ENCODE measurements around the gene VAMP4.
"Not testable (repeated sequence)": the region's sequence is repeated elsewhere in the genome, so short reads cannot be mapped to it uniquely, and the experiment has no call there.

VAMP4 gene

GRCh38 chr1:171730052-171730451, 11.8 kb downstream of the VAMP4 start:
- Histone ChIP-seq H3K4me3 (ENCODE audit: low read depth in 1 of 2, low read length in 1 of 2) (no peak overlapping the region), H3K27ac (no peak overlapping the region), H3K36me3 (peaks cover 15% of the 10 kb centered on the region), H3K9me3 (no peaks in the 10 kb centered on the region), H3K27me3 (no peaks in the 10 kb centered on the region), H3K4me1 (ENCODE audit: control insufficient read depth in 1 of 2, insufficient read depth in 1 of 2, low read depth in 1 of 2, low read length in 1 of 2) (no peaks in the 10 kb centered on the region)
- TF ChIP-seq, protein P1, sequence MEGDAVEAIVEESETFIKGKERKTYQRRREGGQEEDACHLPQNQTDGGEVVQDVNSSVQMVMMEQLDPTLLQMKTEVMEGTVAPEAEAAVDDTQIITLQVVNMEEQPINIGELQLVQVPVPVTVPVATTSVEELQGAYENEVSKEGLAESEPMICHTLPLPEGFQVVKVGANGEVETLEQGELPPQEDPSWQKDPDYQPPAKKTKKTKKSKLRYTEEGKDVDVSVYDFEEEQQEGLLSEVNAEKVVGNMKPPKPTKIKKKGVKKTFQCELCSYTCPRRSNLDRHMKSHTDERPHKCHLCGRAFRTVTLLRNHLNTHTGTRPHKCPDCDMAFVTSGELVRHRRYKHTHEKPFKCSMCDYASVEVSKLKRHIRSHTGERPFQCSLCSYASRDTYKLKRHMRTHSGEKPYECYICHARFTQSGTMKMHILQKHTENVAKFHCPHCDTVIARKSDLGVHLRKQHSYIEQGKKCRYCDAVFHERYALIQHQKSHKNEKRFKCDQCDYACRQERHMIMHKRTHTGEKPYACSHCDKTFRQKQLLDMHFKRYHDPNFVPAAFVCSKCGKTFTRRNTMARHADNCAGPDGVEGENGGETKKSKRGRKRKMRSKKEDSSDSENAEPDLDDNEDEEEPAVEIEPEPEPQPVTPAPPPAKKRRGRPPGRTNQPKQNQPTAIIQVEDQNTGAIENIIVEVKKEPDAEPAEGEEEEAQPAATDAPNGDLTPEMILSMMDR (IDR thresholded peaks at IDR 0.05) = no peak

- H3K36me3 ChIP-seq = peaks cover 15% of the 10 kb centered on the region
- TF ChIP-seq, protein P1 (IDR thresholded peaks at IDR 0.05) = no peak
Observed at GRCh38 chr1:171727778-171728177, 14.1 kb downstream of the VAMP4 start.

DNA sequence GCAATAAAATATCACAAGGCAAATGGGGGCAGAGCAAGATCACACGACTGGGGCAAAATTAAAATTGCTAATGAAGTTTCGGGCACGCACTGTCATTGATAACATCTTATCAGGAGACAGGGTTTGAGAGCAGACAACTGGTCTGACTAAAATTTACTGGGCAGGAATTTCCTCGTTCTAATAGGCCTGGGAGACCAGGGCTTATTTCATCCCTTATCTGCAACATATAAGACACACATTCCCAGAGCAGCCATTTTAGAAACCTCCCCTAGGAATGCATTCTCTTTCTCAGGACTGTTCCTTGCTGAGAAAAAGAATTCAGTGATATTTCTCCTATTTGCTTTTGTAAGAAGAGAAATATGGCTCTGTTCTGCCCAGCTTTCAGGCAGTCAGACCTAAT, 18.7 kb downstream of the VAMP4 start:
- peaks cover 14% of the 10 kb centered on the region for H3K36me3 ChIP-seq
- H3K9me3 ChIP-seq; H3K4me3 ChIP-seq (ENCODE audit: low read depth in 1 of 2, low read length in 1 of 2); H3K4me1 ChIP-seq (ENCODE audit: control insufficient read depth in 1 of 2, insufficient read depth in 1 of 2, low read depth in 1 of 2, low read length in 1 of 2); H3K27ac ChIP-seq; H3K27me3 ChIP-seq: not testable (repeated sequence)

More at GRCh38 chr1:171727778-171728177, 14.1 kb downstream of the VAMP4 start:
- Histone ChIP-seq H3K4me1 (ENCODE audit: control insufficient read depth in 1 of 2, insufficient read depth in 1 of 2, low read depth in 1 of 2, low read length in 1 of 2) (no peaks in the 10 kb centered on the region), H3K4me3 (ENCODE audit: low read depth in 1 of 2, low read length in 1 of 2) (no peak overlapping the region), H3K9me3 (peaks cover 9% of the 10 kb centered on the region), H3K27ac (no peak overlapping the region), H3K27me3 (no peaks in the 10 kb centered on the region)

DNA sequence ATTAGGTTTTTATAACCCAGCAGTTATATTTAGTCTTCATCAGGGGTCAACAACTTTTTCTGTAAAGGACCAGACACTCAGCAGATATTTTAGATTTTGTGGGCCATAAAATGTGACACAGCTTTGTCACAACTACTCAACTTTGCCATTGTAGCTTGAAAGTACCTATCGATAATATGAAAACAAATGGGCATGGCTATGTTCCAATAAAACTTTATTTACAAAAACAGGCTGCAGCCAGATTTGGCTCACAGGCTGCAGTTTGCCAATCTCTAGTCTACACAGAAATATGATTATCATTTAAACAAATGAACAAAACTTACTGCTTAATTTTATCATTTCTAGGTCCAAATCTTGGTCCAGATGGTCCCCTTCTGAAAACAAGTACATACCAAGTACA, 23.0 kb downstream of the VAMP4 start:
- no peak overlapping the region for H3K27ac ChIP-seq
- H3K4me1 ChIP-seq (ENCODE audit: control insufficient read depth in 1 of 2, insufficient read depth in 1 of 2, low read depth in 1 of 2, low read length in 1 of 2) = no peaks in the 10 kb centered on the region
- TF ChIP-seq, protein P1 (IDR thresholded peaks at IDR 0.05) = no peak

GRCh38 chr1:171718216-171718615, 23.6 kb downstream of the VAMP4 start:
- Histone ChIP-seq H3K4me3 (ENCODE audit: low read depth in 1 of 2, low read length in 1 of 2) (no peak overlapping the region), H3K36me3 (peaks cover 23% of the 10 kb centered on the region), H3K4me1 (ENCODE audit: control insufficient read depth in 1 of 2, insufficient read depth in 1 of 2, low read depth in 1 of 2, low read length in 1 of 2) (no peaks in the 10 kb centered on the region), H3K9me3 (peaks cover 5% of the 10 kb centered on the region), H3K27ac (no peak overlapping the region), H3K27me3 (no peaks in the 10 kb centered on the region)
- TF ChIP-seq, protein P1 (IDR thresholded peaks at IDR 0.05) = no peak

More for the DNA sequence above, 23.0 kb downstream of the VAMP4 start:
- peaks cover 23% of the 10 kb centered on the region for H3K36me3 ChIP-seq
- peaks cover 9% of the 10 kb centered on the region for H3K9me3 ChIP-seq
- no peak overlapping the region for H3K4me3 ChIP-seq (ENCODE audit: low read depth in 1 of 2, low read length in 1 of 2)
- H3K27me3 ChIP-seq = no peaks in the 10 kb centered on the region

DNA sequence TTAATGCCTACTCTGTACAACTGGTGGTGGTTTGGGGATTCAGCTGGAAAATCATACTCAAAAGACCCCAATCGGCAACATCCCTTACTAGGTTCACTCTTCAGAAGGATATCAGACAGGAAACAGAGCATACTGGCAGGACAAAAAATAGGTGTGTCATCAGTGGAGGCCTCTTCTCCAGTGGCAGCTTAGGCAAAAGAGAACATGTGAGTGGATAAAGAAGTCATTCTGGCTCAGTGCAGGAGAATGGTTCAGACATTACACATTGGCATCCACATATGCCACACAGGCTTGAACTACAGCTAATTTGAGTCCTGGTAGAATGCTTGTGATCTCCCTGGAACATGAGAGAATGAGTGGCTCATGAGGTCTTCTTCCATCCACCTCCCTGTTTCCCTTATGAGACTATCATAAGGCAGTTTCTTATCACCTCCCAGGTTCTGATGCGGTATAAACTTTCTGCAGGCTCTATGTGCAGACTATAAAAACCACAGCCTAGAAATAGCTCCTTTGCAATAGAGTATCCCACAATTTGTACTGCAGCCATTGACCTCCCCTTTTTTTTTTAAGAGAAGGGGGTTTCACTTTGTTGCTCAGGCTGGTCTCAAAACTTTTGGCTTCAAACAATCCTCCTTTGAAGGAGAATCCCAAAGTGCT, 24.7 kb downstream of the VAMP4 start:
- Histone ChIP-seq H3K27me3 (no peaks in the 10 kb centered on the region), H3K4me3 (ENCODE audit: low read depth in 1 of 2, low read length in 1 of 2) (no peak overlapping the region), H3K9me3 (no peaks in the 10 kb centered on the region), H3K36me3 (peaks cover 23% of the 10 kb centered on the region), H3K4me1 (ENCODE audit: control insufficient read depth in 1 of 2, insufficient read depth in 1 of 2, low read depth in 1 of 2, low read length in 1 of 2) (no peaks in the 10 kb centered on the region), H3K27ac (no peak overlapping the region)
- TF ChIP-seq, protein P1 (IDR thresholded peaks at IDR 0.05) = no peak
